ENCODE measurements around the gene XPO4.
"Not testable (repeated sequence)": the region's sequence is repeated elsewhere in the genome, so short reads cannot be mapped to it uniquely, and the experiment has no call there.

XPO4 gene

GRCh38 chr13:20890540-20890939 lies 12.0 kb downstream of the XPO4 start:
- DNase-seq = not testable (repeated sequence)

- DNase-seq = no peak
These were observed 20.3 kb downstream of the XPO4 start for GRCh38 chr13:20882206-20882605.

GRCh38 chr13:20877902-20878301 lies 24.6 kb downstream of the XPO4 start:
- DNase-seq = no peak

- not testable (repeated sequence) for DNase-seq
These were observed 25.7 kb downstream of the XPO4 start for GRCh38 chr13:20876802-20877201.

GRCh38 chr13:20874439-20874838 lies 28.1 kb downstream of the XPO4 start:
- DNase-seq = not testable (repeated sequence)

- DNase-seq = no peak
These were observed 29.2 kb downstream of the XPO4 start for GRCh38 chr13:20873348-20873747.

GRCh38 chr13:20870829-20871228 lies 31.7 kb downstream of the XPO4 start:
- no peak for DNase-seq

GRCh38 chr13:20869540-20869939 lies 33.0 kb downstream of the XPO4 start:
- DNase-seq = peak; percentile 5

GRCh38 chr13:20867408-20867807 lies 35.1 kb downstream of the XPO4 start:
- no peak for DNase-seq

- DNase-seq = not testable (repeated sequence)
These were observed 40.9 kb downstream of the XPO4 start for GRCh38 chr13:20861666-20862065.

GRCh38 chr13:20860844-20861243 lies 41.7 kb downstream of the XPO4 start:
- no peak for DNase-seq

GRCh38 chr13:20856650-20857049 lies 45.9 kb downstream of the XPO4 start:
- DNase-seq = no peak

- DNase-seq = no peak
These were observed 50.6 kb downstream of the XPO4 start for GRCh38 chr13:20851844-20852402.

- peak; percentile 23 for DNase-seq
These were observed 53.6 kb downstream of the XPO4 start for GRCh38 chr13:20848944-20849343.

GRCh38 chr13:20848203-20848602 lies 54.3 kb downstream of the XPO4 start:
- no peak for DNase-seq

- DNase-seq = no peak
These were observed 55.2 kb downstream of the XPO4 start for GRCh38 chr13:20847296-20847695.

- DNase-seq = no peak
These were observed 59.4 kb downstream of the XPO4 start for GRCh38 chr13:20843166-20843565.

GRCh38 chr13:20840568-20840967 lies 62.0 kb downstream of the XPO4 start:
- DNase-seq = no peak

GRCh38 chr13:20833900-20834679 lies 68.5 kb downstream of the XPO4 start:
- DNase-seq = no peak

- no peak for DNase-seq
These were observed 69.7 kb downstream of the XPO4 start for GRCh38 chr13:20832861-20833260.

- no peak for DNase-seq
These were observed 70.6 kb downstream of the XPO4 start for GRCh38 chr13:20831933-20832332.

GRCh38 chr13:20831254-20831653 lies 71.3 kb downstream of the XPO4 start:
- no peak for DNase-seq

GRCh38 chr13:20828539-20829364 lies 73.8 kb downstream of the XPO4 start:
- DNase-seq = peak; percentile 74
